BJ (cell line): Measurements from ENCODE around the gene NKAIN1. TPM values are rescaled to one million over a fixed set of nuclear protein-coding genes. Genes with fewer than 3 reads are reported as not detected.
A peak's percentile ranks its signal among the peaks of the same experiment; 100 is the strongest.

Source experiments
- CTCF ChIA-PET: fragments of 350-600 bp; formaldehyde crosslinking; extraction: SDS; loops from one replicate; lab custom pipeline; 2021; ENCODE audit warnings: antibody characterized with exemption, inconsistent platforms; lab: Yijun Ruan, JAX
- POLR2A ChIA-PET: fragments of 300-600 bp; sonication (Branson Sonifier 250); formaldehyde crosslinking; extraction: SDS; loops from one replicate; lab custom pipeline; 2021; ENCODE audit warnings: antibody characterized with exemption; lab: Charles Lee
- DNase-seq: peaks from one replicate; pipeline ENCODE4 v3.0.0-alpha.2; 2011; ENCODE audit warnings: low read depth
- H3K27me3 ChIP-seq: 2 replicates; pipeline ENCODE4 v1.6.0; 2011; ENCODE audit warnings: low read length; ENCODE audit not compliant: control insufficient read depth, insufficient read depth
- H3K36me3 ChIP-seq: 2 replicates; pipeline ENCODE4 v1.5.1; 2011; ENCODE audit warnings: low read length; ENCODE audit not compliant: control insufficient read depth, insufficient read depth
- H3K4me3 ChIP-seq: 2 replicates; pipeline ENCODE4 v1.5.1; 2011; ENCODE audit warnings: low read depth, mild to moderate bottlenecking, control low read depth, low read length
- CTCF ChIP-seq: IDR thresholded peaks from 2 replicates; pipeline ENCODE4 v1.5.1; 2011; ENCODE audit warnings: low read depth, mild to moderate bottlenecking, control low read depth, inconsistent platforms, low read length, moderate library complexity; ENCODE audit not compliant: insufficient read depth
- polyA plus RNA-seq: library from polyadenylated mRNA; depleted of rRNA; stranded (reverse); fragments of >200 nt; gene quantifications from 2 replicates; pipeline ENCODE4 v1.2.3, GENCODE V29; 2011

The NKAIN1 gene
- polyA plus RNA-seq, 1 experiment, result 0.17 TPM

DNA sequence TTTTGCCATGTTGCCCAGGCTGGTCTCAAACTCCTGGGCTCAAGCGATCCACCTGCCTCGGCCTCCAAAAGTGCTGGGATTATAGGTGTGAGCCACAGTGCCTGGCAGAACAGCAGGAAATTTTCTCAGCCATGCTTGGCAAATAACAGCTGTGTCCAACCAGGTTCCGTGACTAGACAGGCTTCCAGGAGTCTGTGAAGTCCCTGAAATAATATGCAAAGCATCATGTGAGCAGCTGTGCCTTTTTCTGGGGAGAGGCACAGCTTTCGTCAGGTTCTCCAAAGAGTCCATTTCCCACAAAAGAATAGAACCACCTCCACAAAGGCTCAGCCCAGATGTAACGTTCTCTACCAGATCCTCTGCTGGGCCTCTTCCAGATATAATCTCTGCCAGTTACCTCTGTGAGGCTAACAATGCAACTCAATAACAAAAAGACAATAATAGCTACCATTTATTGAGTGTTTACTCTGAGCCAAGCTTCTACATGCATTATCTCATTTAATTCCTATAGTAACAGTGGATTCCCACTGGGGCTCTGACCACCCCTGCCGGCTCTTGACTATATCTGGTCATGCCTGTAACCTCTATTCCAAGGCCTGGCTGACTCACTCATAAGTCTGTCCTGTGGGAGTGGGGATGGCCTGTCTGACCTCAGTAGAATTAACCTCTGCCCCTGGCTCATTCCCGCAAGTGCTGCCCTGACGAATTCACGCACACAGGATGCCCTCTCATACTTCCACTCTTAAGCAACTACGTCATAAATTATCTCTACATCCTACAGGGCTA lies 4.0 kb upstream of the NKAIN1 start:
- POLR2A ChIA-PET, result no interaction called here
- TF ChIP-seq CTCF, result no peak
- CTCF ChIA-PET, result interaction anchor here (0.6 to 1.9 kb wide), 4 partner anchors 9 to 850 kb away, joined by 3 to 9 read pairs (median 3); no protein-coding TSS in a partner anchor
- no peaks in the 10 kb centered on the region for H3K36me3 ChIP-seq
- no peak overlapping the region for H3K4me3 ChIP-seq
- no peak for DNase-seq
- H3K27me3 ChIP-seq, result peaks cover 14% of the 10 kb centered on the region

DNA sequence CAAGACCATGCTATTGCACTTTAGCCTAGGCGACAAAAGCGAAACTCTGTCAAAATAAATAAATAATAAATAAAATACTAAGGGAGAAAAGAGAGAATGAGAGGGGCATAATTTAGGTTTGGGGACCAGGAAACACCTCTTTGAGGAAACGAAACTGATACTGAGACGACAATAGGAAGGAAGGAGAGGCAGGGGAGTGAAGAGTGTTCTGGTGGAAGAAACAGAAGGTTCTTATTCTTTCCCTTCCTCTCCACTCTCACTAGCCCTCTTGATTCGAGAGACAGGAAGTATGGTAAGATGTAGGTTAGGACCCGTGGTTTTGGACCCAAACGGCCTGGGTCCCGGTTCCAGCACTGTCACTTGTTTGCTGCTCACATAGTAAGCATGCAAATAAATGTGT lies 1.6 kb upstream of the NKAIN1 start:
- H3K4me3 ChIP-seq, result no peak overlapping the region
- POLR2A ChIA-PET, result no interaction called here
- H3K36me3 ChIP-seq, result no peaks in the 10 kb centered on the region
- TF ChIP-seq CTCF, result no peak
- DNase-seq, result no peak
- H3K27me3 ChIP-seq, result peaks cover 28% of the 10 kb centered on the region
- CTCF ChIA-PET, result no interaction called here

- Histone ChIP-seq H3K4me3 (peak overlapping the region; percentile 35), H3K27me3 (peaks cover 36% of the 10 kb centered on the region), H3K36me3 (no peaks in the 10 kb centered on the region)
- TF ChIP-seq CTCF, result no peak
- ChIA-PET CTCF (no interaction called here), POLR2A (no interaction called here)
- DNase-seq, result no peak
These were observed 587 bp downstream of the NKAIN1 start for GRCh38 chr1:31238986-31239613.

- no peaks in the 10 kb centered on the region for H3K36me3 ChIP-seq
- peaks cover 36% of the 10 kb centered on the region for H3K27me3 ChIP-seq
- no peak for DNase-seq
- POLR2A ChIA-PET, result interaction anchor here (0.5 kb wide), 1 partner anchor 423 kb away, joined by 7 read pairs; no protein-coding TSS in a partner anchor
- CTCF ChIA-PET, result no interaction called here
- no peak overlapping the region for H3K4me3 ChIP-seq
- no peak for TF ChIP-seq CTCF
These were observed 1.1 kb downstream of the NKAIN1 start for GRCh38 chr1:31238612-31238985.

- no peaks in the 10 kb centered on the region for H3K36me3 ChIP-seq
- no peak for DNase-seq
- peaks cover 28% of the 10 kb centered on the region for H3K27me3 ChIP-seq
- TF ChIP-seq CTCF, result no peak
- H3K4me3 ChIP-seq, result no peak overlapping the region
- ChIA-PET CTCF (interaction anchor here (0.9 to 2.3 kb wide), 2 partner anchors 9 to 51 kb away, joined by 3 to 9 read pairs; no protein-coding TSS in a partner anchor), POLR2A (no interaction called here)
These were observed 4.8 kb downstream of the NKAIN1 start for GRCh38 chr1:31234870-31235269.
